Neural cell (in vitro differentiated cells): ENCODE measurements around the gene LZTFL1.

Experiments used
- EZH2 ChIP-seq: fragments of 200-600, 300-800 bp; shearing (Covaris generic), sonication (generic); IDR thresholded peaks from 2 replicates; pipeline ENCODE4 v1.6.1; 2014; ENCODE audit warnings: antibody characterized with exemption, low read length, borderline replicate concordance, mild to moderate bottlenecking; ENCODE audit not compliant: insufficient read depth, poor library complexity, severe bottlenecking
- POLR2AphosphoS5 ChIP-seq: IDR thresholded peaks from 2 replicates; pipeline ENCODE4 v1.6.1; 2012
- SMC3 ChIP-seq: fragments of 450-650 bp; conservative IDR thresholded peaks from 2 replicates; pipeline ENCODE4 v1.6.1; 2014; ENCODE audit warnings: antibody characterized with exemption, mild to moderate bottlenecking, moderate library complexity; ENCODE audit not compliant: poor library complexity
- TAF1 ChIP-seq: IDR thresholded peaks from 2 replicates; pipeline ENCODE4 v1.6.1; 2012; ENCODE audit warnings: low read depth
- TF ChIP-seq, protein P1 (sequence below): fragments of 450-650 bp; IDR thresholded peaks from 2 replicates; pipeline ENCODE4 v1.5.1; 2014; ENCODE audit warnings: antibody characterized with exemption, mild to moderate bottlenecking, moderate library complexity; ENCODE audit not compliant: poor library complexity, severe bottlenecking

DNA sequence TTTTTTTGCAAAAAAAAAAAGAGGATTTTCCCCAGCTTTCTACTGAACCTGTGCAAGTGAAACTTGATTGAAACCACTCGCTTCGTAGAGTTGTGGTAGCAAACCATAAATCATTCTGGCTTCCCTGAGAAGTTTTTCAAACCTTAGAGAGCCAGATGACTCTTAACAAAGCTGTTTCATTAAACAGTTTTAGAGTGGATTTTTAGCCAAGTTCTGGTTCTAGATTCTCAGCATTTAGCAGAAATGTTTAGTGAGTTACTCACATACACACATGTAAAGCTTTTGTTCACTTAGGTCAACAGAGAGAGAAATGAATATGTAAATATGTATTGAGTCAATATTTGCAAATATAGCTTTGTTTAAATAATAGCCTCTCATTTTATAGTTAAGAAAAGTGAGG is 26.3 kb upstream of the LZTFL1 start:
- TF ChIP-seq, protein P1, sequence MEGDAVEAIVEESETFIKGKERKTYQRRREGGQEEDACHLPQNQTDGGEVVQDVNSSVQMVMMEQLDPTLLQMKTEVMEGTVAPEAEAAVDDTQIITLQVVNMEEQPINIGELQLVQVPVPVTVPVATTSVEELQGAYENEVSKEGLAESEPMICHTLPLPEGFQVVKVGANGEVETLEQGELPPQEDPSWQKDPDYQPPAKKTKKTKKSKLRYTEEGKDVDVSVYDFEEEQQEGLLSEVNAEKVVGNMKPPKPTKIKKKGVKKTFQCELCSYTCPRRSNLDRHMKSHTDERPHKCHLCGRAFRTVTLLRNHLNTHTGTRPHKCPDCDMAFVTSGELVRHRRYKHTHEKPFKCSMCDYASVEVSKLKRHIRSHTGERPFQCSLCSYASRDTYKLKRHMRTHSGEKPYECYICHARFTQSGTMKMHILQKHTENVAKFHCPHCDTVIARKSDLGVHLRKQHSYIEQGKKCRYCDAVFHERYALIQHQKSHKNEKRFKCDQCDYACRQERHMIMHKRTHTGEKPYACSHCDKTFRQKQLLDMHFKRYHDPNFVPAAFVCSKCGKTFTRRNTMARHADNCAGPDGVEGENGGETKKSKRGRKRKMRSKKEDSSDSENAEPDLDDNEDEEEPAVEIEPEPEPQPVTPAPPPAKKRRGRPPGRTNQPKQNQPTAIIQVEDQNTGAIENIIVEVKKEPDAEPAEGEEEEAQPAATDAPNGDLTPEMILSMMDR, result no peak
- TF ChIP-seq POLR2AphosphoS5, result no peak
- TF ChIP-seq SMC3, result no peak
- TF ChIP-seq EZH2, result no peak
- TF ChIP-seq TAF1, result no peak
